Dermis lymphatic vessel endothelial cell (primary cell): ENCODE results near the gene NEK2. TPM values are rescaled to one million over a fixed set of nuclear protein-coding genes. Genes with fewer than 3 reads are reported as not detected.

Source experiments
- total RNA-seq: library from RNA; depleted of rRNA; stranded (reverse); fragments of >200 nt; gene quantifications from 2 replicates; pipeline ENCODE4 v1.2.1, GENCODE V29; 2014

Gene NEK2
- 3.3 and 4.5 TPM in 2 replicates for total RNA-seq

GRCh38 chr1:211675230-211676105 is at the start of gene NEK2:
NEK2 (minus strand) TSS chr1:211675621; CDS start chr1:211675479, 142 bp downstream.

Other genes starting within 250 kb of the NEK2 start
- not detected in 2 replicates for gene RD3, start 183.5 kb downstream of the NEK2 start, total RNA-seq
- 22.3 and 44.5 TPM in 2 replicates for gene SLC30A1, start 96.5 kb downstream of the NEK2 start, total RNA-seq
- gene LPGAT1, start 155.1 kb upstream of the NEK2 start, total RNA-seq = 43.2 and 45.6 TPM in 2 replicates